WERI-Rb-1 (cell line): ENCODE results near the gene CAMTA1.
A peak's percentile ranks its signal among the peaks of the same experiment; 100 is the strongest.

Experiments
- DNase-seq: peaks from one replicate; pipeline ENCODE4 v3.0.0-alpha.2; 2020
- H3K27ac ChIP-seq: fragments of 250-450 bp; sonication (Bioruptor Pico); 2 replicates; pipeline ENCODE4 v1.5.1; 2020; ENCODE audit warnings: mild to moderate bottlenecking, moderate library complexity
- H3K27me3 ChIP-seq: fragments of 250-450 bp; sonication (Bioruptor Pico); 2 replicates; pipeline ENCODE4 v1.5.1; 2021; ENCODE audit warnings: mild to moderate bottlenecking, low read depth, moderate library complexity; ENCODE audit not compliant: insufficient read depth, severe bottlenecking
- H3K36me3 ChIP-seq: fragments of 250-450 bp; sonication (Bioruptor Pico); 2 replicates; pipeline ENCODE4 v1.5.1; 2020; ENCODE audit warnings: mild to moderate bottlenecking, moderate library complexity
- H3K4me3 ChIP-seq: 2 replicates; pipeline ENCODE4 v1.5.1; 2011; ENCODE audit warnings: low read depth, mild to moderate bottlenecking, control low read depth, low read length
- H3K9me3 ChIP-seq: fragments of 250-450 bp; sonication (Bioruptor Pico); 2 replicates; pipeline ENCODE4 v1.5.1; 2021; ENCODE audit warnings: mild to moderate bottlenecking, moderate library complexity; ENCODE audit not compliant: severe bottlenecking
- TF ChIP-seq, protein P1 (sequence below): IDR thresholded peaks from 2 replicates; pipeline ENCODE4 v1.5.1; 2011; ENCODE audit warnings: low read depth, mild to moderate bottlenecking, control low read depth, inconsistent platforms, low read length

Gene CAMTA1

DNA sequence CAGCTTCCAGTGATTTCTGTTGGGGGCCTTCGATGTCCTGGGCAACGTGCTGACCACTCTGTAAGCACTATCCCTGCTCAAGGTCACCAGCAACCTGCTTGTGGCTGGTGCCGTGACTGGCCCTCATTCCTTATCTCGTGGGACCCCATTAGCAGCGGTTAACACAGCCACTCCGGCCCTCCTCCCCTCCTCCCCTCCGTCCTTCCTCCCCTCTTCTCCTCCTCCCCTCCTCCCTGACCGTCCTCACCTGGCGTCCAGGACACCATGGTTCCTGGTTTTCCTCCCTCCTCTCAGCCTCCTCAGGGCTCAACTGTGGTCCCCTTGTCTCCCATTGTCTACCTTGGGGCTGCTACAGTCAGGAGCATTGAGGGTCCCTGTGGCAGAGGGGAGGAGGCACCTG is 157.7 kb downstream of the CAMTA1 start:
- H3K4me3 ChIP-seq: no peak overlapping the region
- DNase-seq: no peak

DNA sequence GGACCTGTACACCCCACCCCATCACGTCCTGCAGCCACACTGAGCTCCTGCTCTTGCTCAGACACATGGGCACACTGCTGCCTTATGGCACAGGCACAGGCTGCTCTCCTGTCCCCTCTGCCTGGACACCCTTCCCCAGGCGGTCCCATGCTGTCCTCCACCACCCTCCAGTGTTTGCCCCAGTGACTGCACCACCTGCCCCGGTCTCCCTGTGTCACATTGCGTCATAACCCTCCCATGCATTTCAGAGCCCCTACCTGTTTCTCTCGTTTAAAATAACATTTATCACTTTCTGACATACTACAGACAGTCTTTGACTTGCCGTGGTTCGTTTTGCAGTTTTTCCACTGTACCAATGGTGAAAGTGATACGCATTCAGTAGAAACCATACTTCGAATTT is 159.2 kb downstream of the CAMTA1 start:
- Histone ChIP-seq H3K4me3 (no peak overlapping the region), H3K9me3 (peaks cover 9% of the 10 kb centered on the region), H3K27ac (no peak overlapping the region), H3K27me3 (no peaks in the 10 kb centered on the region), H3K36me3 (no peaks in the 10 kb centered on the region)
- DNase-seq: no peak
- TF ChIP-seq, protein P1, sequence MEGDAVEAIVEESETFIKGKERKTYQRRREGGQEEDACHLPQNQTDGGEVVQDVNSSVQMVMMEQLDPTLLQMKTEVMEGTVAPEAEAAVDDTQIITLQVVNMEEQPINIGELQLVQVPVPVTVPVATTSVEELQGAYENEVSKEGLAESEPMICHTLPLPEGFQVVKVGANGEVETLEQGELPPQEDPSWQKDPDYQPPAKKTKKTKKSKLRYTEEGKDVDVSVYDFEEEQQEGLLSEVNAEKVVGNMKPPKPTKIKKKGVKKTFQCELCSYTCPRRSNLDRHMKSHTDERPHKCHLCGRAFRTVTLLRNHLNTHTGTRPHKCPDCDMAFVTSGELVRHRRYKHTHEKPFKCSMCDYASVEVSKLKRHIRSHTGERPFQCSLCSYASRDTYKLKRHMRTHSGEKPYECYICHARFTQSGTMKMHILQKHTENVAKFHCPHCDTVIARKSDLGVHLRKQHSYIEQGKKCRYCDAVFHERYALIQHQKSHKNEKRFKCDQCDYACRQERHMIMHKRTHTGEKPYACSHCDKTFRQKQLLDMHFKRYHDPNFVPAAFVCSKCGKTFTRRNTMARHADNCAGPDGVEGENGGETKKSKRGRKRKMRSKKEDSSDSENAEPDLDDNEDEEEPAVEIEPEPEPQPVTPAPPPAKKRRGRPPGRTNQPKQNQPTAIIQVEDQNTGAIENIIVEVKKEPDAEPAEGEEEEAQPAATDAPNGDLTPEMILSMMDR: peak; percentile 24; the same call in 1 of the 2 replicates

More for the DNA sequence above, 157.7 kb downstream of the CAMTA1 start:
- TF ChIP-seq, protein P1: no peak
- Histone ChIP-seq H3K27me3 (no peaks in the 10 kb centered on the region), H3K9me3 (peaks cover 9% of the 10 kb centered on the region), H3K27ac (no peak overlapping the region), H3K36me3 (no peaks in the 10 kb centered on the region)

- TF ChIP-seq, protein P1: no peak
- Histone ChIP-seq H3K9me3 (peaks cover 9% of the 10 kb centered on the region), H3K4me3 (no peak overlapping the region), H3K36me3 (no peaks in the 10 kb centered on the region), H3K27ac (peak overlapping the region; percentile 94), H3K27me3 (no peaks in the 10 kb centered on the region)
- DNase-seq: no peak
Observed at GRCh38 chr1:6947952-6948351, 162.7 kb downstream of the CAMTA1 start.

DNA sequence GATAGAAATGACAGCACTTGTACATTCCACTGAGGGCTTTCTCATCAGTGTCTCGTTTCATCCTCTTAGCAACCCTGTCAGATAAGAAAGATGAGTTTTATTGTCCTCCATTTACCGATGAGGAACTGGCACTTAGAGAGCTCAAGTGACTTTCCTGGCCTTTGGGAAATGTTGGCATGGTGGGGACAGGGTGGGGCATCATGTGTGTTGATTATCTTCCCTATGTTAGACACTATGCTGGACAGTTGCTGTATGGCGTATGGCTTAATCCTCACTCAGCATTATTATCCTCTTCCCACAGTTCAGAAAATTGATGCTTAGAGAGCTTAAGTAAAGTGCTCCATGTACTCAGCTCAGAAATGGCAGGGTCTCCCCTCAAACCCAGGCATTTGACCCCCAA is 163.2 kb downstream of the CAMTA1 start:
- H3K27ac ChIP-seq: peak overlapping the region; percentile 94
- no peak overlapping the region for H3K4me3 ChIP-seq
- H3K9me3 ChIP-seq: peaks cover 9% of the 10 kb centered on the region
- H3K36me3 ChIP-seq: no peaks in the 10 kb centered on the region
- TF ChIP-seq, protein P1: no peak
- no peaks in the 10 kb centered on the region for H3K27me3 ChIP-seq
- DNase-seq: peak; percentile 90

DNA sequence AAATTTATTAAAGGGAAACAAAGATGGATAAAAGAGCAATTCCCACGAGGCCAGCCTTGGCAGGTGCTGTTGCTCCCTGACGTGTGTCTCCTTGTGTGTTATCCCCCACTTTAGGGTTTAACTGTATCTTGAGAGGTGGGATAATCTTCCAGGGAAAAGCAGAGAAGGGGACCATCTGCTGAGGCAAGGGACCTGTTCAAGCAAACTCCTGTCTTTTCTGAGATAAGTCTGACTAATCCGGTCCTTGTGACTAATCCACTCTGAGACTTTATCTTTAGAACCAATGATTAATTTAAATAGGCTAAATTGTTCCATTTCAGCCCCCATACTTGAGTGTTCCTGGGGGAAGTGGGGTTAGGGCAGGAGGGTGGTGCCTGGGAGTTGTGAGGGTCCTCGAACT is 163.6 kb downstream of the CAMTA1 start:
- peak overlapping the region; percentile 94 for H3K27ac ChIP-seq
- TF ChIP-seq, protein P1: no peak
- H3K9me3 ChIP-seq: peaks cover 9% of the 10 kb centered on the region
- no peaks in the 10 kb centered on the region for H3K27me3 ChIP-seq
- H3K4me3 ChIP-seq: peak overlapping the region; percentile 26
- H3K36me3 ChIP-seq: no peaks in the 10 kb centered on the region
- peak; percentile 88 for DNase-seq
